Upper lobe of right lung (tissue), 1 donor: ENCODE results near the gene ADIPOR2. TPM values are rescaled to one million over a fixed set of nuclear protein-coding genes. Genes with fewer than 3 reads are reported as not detected.
"Not testable (repeated sequence)": the region's sequence is repeated elsewhere in the genome, so short reads cannot be mapped to it uniquely, and the experiment has no call there.

ENCODE experiments used
- ATAC-seq: fragments of 200-7000 bp; cut with Tn5 transposase; one replicate; pipeline ENCODE4 v1.9.1; 2020; ENCODE audit warnings: mild to moderate bottlenecking, moderate library complexity
- DNase-seq: peaks from one replicate; pipeline ENCODE4 v3.0.0-alpha.2; 2020
- H3K27ac ChIP-seq: fragments of 200-600 bp; one replicate; pipeline ENCODE4 v1.8.0; 2022
- H3K27me3 ChIP-seq: fragments of 200-600 bp; one replicate; pipeline ENCODE4 v1.8.0; 2022; ENCODE audit warnings: mild to moderate bottlenecking
- H3K36me3 ChIP-seq: fragments of 200-600 bp; one replicate; pipeline ENCODE4 v1.8.0; 2022
- H3K4me1 ChIP-seq: fragments of 200-600 bp; one replicate; pipeline ENCODE4 v1.8.0; 2022
- H3K4me3 ChIP-seq: fragments of 200-600 bp; one replicate; pipeline ENCODE4 v1.8.0; 2022; ENCODE audit warnings: mild to moderate bottlenecking
- H3K9me3 ChIP-seq: fragments of 200-600 bp; one replicate; pipeline ENCODE4 v1.8.0; 2022
- intact Hi-C: fragments of 100-400 bp; cut with DNase I; formaldehyde crosslinking; loops from one replicate; pipeline ENCODE4 v1.11.0; 2022
- total RNA-seq: library from RNA; stranded (reverse); fragmentation: NEBNext Ultra II Directional; extraction: Animal tissue kit (Norgen Biotek cat#: 25700); gene quantifications from one replicate; pipeline ENCODE4 v1.2.1, GENCODE V29; 2021
- TF ChIP-seq, protein P1 (sequence below): fragments of 200-600 bp; IDR thresholded peaks from one replicate; pipeline ENCODE4 v1.8.0; 2022; ENCODE audit warnings: antibody characterized with exemption
- donor health status: DM: no; HTN: yes; CAD: no; lungs with severe emphysema.

ADIPOR2 gene
- total RNA-seq, 1 donor from 2014 or later, result 96.0 TPM

DNA sequence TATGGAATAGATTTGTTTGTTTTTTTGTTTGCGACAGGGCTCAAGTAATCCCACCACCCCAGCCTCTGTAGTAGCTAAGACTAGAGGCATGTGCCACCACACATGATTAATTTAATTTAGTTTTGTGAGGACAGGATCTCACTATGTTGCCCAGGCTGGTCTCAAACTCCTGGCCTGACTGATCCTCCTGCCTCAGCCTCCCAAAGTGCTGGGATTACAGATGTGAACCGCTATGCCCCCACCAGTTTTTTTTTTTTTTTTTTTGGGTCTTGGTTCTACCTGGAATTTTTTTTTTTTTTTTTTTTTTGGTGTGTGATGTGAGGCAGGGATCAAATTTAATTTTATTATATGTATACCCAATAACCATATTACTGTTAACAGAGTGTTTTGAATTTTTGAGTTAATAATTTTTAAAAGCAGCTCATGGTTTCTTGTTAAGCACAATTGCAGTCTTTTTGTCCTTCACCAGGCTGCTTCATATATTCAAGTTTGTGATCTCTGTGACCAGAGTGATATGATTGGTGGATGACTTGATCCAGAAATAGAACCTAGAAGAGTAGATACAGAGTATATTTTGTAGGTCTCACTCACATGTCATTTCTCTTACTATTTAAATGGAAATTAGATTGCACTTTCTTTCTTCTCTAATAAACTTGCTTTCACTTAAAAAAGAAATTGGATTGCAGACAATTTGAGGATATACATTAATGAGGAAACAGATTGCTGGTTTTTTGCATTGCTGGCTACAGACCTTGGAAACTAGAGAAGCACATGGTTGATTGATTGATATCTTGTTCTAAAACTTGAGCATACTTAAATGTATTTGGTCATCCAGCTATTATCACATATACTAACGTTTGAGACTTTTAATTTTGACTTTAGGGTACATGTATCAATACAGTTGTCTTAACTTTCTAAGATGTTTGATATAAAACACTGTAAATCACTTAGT lies 13.2 kb downstream of the ADIPOR2 start:
- no peak for ATAC-seq
- intact Hi-C loops, result no loop called here
- H3K4me1 ChIP-seq, result peaks cover 29% of the 10 kb centered on the region

DNA sequence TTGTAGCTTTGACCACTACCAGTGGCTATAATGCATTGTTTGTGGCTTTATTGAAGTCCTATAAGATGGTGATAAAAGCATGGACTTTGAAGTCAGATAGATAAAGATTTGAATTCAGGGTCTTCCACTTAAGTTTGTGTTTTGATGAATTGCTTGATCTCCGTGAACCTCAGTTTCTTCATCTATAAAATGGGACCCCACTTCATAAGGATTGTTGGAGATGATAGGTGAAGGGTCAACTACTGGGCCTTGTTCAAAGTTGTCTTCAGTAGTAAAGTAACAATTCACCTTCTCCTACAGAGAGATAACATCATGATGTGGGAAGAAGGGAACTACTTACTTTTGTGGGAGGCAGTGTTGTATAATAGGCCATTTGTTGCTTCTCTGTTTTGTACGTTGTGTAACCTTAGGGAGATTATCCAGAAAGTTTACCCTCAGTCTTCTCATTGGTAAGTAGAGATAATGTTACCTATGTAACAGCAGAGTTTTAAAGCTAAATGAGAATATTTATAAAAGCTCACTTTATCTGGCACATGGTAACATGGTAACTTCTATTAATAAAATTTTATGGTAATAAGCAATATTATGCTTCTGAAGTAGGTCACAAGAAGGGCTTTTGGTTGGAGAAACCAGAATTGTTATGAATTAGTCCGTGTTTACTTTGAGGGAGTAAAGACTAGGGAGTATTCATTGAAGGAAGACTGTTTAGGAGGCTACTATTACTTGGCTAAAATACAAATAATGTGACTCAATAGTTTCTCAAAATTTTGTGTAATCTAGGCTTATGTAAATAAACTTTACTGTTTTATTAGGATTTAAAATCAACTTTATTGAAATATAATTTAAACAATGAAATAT lies 15.1 kb downstream of the ADIPOR2 start:
- DNase-seq (no peak), ATAC-seq (peak; percentile 34)
- no peaks in the 10 kb centered on the region for H3K9me3 ChIP-seq
- H3K27ac ChIP-seq, result no peak overlapping the region
- no peaks in the 10 kb centered on the region for H3K27me3 ChIP-seq
- intact Hi-C loops, result no loop called here
- peaks cover 33% of the 10 kb centered on the region for H3K4me1 ChIP-seq
- H3K36me3 ChIP-seq, result no peaks in the 10 kb centered on the region
- TF ChIP-seq, protein P1, sequence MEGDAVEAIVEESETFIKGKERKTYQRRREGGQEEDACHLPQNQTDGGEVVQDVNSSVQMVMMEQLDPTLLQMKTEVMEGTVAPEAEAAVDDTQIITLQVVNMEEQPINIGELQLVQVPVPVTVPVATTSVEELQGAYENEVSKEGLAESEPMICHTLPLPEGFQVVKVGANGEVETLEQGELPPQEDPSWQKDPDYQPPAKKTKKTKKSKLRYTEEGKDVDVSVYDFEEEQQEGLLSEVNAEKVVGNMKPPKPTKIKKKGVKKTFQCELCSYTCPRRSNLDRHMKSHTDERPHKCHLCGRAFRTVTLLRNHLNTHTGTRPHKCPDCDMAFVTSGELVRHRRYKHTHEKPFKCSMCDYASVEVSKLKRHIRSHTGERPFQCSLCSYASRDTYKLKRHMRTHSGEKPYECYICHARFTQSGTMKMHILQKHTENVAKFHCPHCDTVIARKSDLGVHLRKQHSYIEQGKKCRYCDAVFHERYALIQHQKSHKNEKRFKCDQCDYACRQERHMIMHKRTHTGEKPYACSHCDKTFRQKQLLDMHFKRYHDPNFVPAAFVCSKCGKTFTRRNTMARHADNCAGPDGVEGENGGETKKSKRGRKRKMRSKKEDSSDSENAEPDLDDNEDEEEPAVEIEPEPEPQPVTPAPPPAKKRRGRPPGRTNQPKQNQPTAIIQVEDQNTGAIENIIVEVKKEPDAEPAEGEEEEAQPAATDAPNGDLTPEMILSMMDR, result no peak
- no peak overlapping the region for H3K4me3 ChIP-seq

More for the DNA sequence above, 13.2 kb downstream of the ADIPOR2 start:
- TF ChIP-seq, protein P1, result no peak
- Histone ChIP-seq H3K27ac (no peak overlapping the region), H3K27me3 (no peaks in the 10 kb centered on the region), H3K36me3 (no peaks in the 10 kb centered on the region), H3K9me3 (no peaks in the 10 kb centered on the region), H3K4me3 (no peak overlapping the region)
- DNase-seq, result no peak

DNA sequence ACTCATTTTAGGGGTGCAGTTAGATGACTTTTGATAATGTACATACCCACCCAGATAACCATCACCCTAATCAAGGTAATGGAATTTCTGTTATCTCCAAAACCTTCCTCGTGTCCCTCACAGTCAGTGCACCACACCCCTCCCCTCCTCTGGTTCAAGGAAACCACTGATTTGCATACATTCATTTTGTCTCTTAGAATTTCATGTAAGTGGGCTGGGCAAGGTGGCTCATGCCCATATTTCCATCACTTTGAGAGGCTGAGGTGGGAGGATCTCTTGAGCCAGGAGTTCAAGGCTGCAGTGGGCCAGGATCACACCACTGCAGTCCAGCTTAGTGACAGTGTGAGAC lies 15.7 kb downstream of the ADIPOR2 start:
- peaks cover 39% of the 10 kb centered on the region for H3K4me1 ChIP-seq

DNA sequence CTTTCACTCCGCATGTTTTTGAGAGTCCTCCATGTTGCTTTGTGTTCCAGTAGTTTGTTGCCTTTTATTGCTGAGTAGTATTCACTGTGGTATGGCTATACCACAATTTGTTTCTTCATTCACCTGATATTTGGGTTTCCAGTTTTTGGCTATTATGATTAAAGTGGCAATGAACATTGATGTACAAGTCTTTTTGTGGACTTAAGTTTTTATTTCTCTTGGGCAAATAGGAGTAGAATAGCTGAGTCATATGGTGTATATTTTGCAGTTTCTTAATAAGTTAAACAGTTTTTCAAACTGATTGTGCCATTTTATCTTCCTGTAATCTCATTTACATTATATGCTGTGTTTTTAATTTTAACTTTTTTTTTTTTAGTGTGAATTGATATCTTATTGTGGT lies 16.2 kb downstream of the ADIPOR2 start:
- no peaks in the 10 kb centered on the region for H3K27me3 ChIP-seq
- H3K4me1 ChIP-seq, result peaks cover 43% of the 10 kb centered on the region
- DNase-seq, result no peak
- no peaks in the 10 kb centered on the region for H3K36me3 ChIP-seq
- no peak overlapping the region for H3K27ac ChIP-seq
- no peak overlapping the region for H3K4me3 ChIP-seq
- intact Hi-C loops, result no loop called here
- H3K9me3 ChIP-seq, result no peaks in the 10 kb centered on the region
- ATAC-seq, result no peak
- TF ChIP-seq, protein P1, result no peak

More for the DNA sequence above, 15.7 kb downstream of the ADIPOR2 start:
- ATAC-seq (no peak), DNase-seq (no peak)
- TF ChIP-seq, protein P1, result no peak
- no peak overlapping the region for H3K27ac ChIP-seq
- no peaks in the 10 kb centered on the region for H3K27me3 ChIP-seq
- H3K36me3 ChIP-seq, result no peaks in the 10 kb centered on the region
- H3K4me3 ChIP-seq, result no peak overlapping the region
- no peaks in the 10 kb centered on the region for H3K9me3 ChIP-seq
- intact Hi-C loops, result no loop called here

DNA sequence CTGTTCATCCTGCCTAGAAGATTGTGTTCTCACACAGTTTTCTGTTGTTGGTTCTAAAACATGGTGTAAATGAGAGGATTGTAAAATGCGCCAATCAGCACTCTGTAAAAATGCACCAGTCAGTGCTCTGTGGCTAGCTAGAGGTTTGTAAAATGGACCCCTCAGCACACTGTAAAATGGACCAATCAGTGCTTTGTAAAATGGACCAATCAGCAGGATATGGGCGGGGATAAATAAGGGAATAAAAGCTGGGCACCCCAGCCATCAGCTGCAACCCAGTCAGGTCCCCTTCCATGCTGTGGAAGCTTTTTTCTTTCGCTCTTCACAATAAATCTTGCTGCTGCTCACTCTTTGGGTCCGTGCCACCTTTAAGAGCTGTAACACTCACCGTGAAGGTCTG lies 19.1 kb downstream of the ADIPOR2 start:
- peaks cover 43% of the 10 kb centered on the region for H3K4me1 ChIP-seq
- DNase-seq, H3K27me3 ChIP-seq, H3K27ac ChIP-seq, intact Hi-C loops, H3K36me3 ChIP-seq, ATAC-seq, H3K4me3 ChIP-seq, H3K9me3 ChIP-seq: not testable (repeated sequence)

DNA sequence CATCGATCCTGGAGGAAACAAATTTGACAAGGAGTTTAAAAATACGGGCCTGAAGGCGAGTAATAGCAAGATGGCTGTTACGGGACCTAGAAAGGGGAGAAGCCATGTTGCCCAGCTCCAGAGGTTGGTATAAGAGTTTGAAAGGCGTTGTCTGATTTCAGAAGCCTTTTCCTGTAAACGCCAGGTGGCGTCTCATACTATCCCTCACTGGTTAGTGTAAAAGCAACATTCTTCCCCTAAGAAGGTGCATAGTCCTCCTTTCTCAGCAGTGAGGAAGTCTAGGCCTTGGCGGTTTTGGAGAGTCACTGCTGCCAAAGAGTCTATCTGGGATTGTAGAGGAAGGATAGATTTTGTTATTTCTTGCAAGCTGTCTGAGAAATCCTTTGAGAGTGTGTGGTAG lies 20.0 kb downstream of the ADIPOR2 start:
- H3K4me3 ChIP-seq, H3K27ac ChIP-seq, ATAC-seq, H3K9me3 ChIP-seq, intact Hi-C loops, H3K27me3 ChIP-seq, DNase-seq, H3K36me3 ChIP-seq: not testable (repeated sequence)
- peaks cover 36% of the 10 kb centered on the region for H3K4me1 ChIP-seq

DNA sequence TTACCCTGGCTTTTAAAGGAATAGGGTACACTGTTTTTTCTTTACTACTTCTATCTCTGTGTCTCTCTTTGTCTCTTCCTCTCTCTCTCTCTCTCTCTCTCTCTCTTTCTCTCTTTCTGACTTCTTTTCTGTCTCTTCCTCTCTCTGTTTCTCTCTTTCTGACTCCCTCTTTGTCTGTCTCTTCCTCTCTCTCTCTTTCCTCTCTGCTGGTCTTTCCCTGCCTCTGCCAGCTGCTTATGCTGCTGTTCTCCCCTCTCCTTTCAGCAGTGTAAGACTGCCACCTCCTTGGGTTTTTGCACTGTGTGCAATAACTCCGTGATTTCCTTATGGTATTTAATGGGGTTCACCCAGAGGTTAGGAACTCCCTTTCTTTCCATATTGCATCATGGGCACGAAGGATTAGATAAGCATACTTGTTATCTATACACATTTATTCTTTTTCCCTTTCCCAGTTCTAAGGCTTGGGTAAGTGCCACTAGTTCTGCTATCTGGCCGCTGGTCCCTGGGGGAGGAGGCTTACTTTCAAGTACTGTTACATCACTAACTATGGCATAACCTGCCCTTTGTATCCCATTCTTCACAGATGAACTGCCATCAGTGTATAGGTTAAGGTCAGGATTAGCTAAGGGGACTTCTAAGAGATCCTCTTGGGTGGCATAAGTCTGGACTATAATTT lies 20.8 kb downstream of the ADIPOR2 start:
- intact Hi-C loops, H3K27ac ChIP-seq, H3K36me3 ChIP-seq, H3K27me3 ChIP-seq, DNase-seq, H3K4me3 ChIP-seq, H3K9me3 ChIP-seq, ATAC-seq: not testable (repeated sequence)
- H3K4me1 ChIP-seq, result peaks cover 36% of the 10 kb centered on the region

DNA sequence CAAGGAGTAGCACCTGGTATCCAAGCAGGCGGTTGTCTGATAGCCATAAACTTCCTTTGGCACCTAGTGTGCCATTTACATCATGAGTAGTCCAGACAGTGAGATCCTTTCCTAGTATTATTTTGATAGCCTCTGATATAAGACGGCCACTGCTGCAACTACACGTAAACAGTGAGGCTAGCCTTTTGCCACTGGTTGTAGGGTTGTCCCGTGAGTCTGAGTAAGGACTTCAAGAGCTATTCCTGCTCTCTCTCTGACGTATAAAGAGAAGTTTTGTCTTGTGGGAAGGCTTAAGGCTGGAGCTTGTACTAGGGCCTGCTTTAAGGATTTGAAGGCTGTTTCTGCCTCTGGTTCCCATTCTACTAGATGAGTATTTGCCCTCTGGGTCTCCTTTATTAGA lies 21.4 kb downstream of the ADIPOR2 start:
- H3K36me3 ChIP-seq, H3K9me3 ChIP-seq, DNase-seq, intact Hi-C loops, H3K27me3 ChIP-seq, H3K4me3 ChIP-seq, H3K27ac ChIP-seq, ATAC-seq: not testable (repeated sequence)
- peaks cover 35% of the 10 kb centered on the region for H3K4me1 ChIP-seq

DNA sequence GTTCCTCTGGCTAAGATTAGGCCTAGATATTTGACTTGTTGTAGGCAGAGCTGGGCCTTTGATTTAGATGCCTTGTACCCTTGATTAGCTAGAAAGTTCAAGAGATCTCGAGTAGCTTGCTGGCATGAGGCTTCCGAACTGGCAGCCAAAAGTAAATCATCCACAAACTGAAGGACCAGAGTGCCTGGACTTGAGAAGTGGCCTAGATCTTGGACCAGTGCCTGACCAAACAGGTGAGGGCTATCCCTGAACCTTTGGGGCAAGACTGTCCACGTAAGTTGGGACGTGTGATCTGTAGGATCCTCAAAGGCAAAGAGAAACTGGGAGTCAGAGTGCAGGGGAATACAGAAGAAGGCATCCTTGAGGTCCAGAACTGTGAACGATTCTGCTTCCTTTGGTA lies 22.0 kb downstream of the ADIPOR2 start:
- H3K36me3 ChIP-seq, ATAC-seq, H3K27ac ChIP-seq, H3K4me3 ChIP-seq, DNase-seq, H3K9me3 ChIP-seq, intact Hi-C loops, H3K27me3 ChIP-seq: not testable (repeated sequence)
- peaks cover 35% of the 10 kb centered on the region for H3K4me1 ChIP-seq
